Measurements from ENCODE around the gene YAP1.

Gene YAP1

GRCh38 chr11:102202972-102203371, 92.7 kb downstream of the YAP1 start:
- no peak for DNase-seq

- no peak for DNase-seq
These were observed 93.9 kb downstream of the YAP1 start for GRCh38 chr11:102204174-102204573.

DNA sequence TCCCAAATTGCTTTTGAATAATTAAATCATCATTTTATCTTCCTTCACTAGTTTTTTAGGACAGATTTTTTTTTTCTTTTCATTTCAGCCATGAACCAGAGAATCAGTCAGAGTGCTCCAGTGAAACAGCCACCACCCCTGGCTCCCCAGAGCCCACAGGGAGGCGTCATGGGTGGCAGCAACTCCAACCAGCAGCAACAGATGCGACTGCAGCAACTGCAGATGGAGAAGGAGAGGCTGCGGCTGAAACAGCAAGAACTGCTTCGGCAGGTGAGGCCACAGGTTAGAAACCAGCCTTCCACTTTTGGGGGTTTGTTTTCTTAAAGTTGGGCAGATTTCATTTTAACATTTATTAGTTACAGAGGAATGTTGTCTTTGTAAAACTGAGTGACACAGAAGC, 95.6 kb downstream of the YAP1 start:
- no peak for DNase-seq

DNA sequence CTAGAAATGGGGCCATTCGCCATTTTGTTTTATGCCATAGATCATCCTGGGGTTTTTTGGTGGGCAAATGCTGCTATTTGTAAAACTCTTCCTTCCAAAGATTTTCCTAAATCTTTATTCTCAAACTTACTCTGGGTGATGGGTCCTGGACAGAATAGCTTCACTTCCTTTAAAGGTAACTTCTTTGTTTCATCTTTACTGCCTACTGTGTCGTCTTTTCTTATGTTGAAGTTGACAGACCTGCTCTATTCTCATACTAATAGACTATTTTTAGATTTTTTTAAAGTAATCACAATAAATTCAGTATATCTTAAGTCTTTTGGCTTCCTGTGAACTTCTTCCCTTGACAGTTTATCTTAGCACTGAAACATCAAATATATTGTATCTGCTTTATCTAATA, 98.6 kb downstream of the YAP1 start:
- no peak for DNase-seq

DNA sequence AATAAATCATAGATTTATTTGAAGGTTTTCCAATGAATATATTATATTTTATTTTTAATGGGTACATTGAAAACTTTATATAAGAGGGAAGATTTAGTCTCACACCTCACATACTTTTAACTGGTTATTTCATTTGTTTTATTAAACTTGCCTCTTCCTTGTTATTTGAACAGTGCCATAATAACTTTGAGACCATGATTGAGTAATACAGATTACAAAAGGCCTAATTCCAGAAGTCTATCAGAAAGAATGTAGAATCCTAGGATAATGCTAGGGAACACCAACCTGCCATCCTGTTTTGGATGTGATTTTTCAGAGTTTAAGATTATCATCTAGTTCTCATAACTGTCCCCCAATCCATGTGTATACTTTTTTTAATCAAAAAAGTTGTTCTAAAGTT, 104.4 kb downstream of the YAP1 start:
- no peak for DNase-seq

GRCh38 chr11:102216433-102217075, 106.3 kb downstream of the YAP1 start:
- DNase-seq, result no peak

DNA sequence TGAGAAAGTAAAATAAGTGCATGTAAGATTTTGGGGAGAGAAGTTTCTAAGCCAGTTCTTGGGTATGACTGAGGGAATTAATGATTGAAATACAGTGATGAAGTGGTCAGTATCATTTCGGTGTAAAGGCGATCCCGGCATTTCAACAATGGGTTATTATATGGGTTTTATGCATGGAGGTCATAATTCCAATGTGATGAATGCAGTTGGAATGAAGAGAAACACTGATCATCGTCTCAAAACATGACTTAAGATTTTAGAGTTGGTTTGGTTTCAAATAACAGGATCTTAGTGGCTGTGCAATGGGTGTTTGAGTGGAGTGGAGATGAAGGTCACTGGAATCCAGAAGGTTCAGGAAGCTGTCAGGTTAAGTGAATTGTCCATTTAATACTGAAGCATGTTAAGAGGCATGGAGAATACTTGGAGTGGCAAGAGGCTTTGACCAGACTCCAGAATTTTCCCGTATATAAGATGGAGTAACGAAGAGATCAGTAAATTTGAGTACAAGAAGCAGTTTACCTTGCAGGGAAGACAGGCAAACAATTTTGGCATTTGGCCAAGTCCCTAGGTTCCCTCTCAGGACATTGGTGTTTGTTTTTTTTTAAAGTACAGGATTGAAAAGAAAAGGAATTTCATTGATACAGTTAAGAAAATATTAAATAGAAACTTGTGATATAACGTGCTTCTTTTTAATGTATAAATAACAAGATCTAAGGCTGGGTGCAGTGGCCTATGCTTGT, 110.7 kb downstream of the YAP1 start:
- DNase-seq, result no peak

GRCh38 chr11:102223859-102224258, 113.6 kb downstream of the YAP1 start:
- DNase-seq, result no peak

- no peak for DNase-seq
These were observed 115.7 kb downstream of the YAP1 start for GRCh38 chr11:102225689-102226568.

- no peak for DNase-seq
These were observed 116.6 kb downstream of the YAP1 start for GRCh38 chr11:102226702-102227490.

DNA sequence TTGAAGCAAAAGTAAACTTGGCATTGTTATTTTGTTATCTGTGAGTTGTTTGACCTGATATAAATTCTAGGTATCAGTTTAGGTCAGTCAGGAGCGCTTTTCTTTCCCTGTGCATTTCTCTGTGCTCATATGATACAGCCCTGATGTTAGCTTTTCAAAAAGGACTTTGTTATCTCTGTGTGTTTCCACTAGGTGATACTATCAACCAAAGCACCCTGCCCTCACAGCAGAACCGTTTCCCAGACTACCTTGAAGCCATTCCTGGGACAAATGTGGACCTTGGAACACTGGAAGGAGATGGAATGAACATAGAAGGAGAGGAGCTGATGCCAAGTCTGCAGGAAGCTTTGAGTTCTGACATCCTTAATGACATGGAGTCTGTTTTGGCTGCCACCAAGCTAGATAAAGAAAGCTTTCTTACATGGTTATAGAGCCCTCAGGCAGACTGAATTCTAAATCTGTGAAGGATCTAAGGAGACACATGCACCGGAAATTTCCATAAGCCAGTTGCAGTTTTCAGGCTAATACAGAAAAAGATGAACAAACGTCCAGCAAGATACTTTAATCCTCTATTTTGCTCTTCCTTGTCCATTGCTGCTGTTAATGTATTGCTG, 119.4 kb downstream of the YAP1 start:
- DNase-seq, result no peak

DNA sequence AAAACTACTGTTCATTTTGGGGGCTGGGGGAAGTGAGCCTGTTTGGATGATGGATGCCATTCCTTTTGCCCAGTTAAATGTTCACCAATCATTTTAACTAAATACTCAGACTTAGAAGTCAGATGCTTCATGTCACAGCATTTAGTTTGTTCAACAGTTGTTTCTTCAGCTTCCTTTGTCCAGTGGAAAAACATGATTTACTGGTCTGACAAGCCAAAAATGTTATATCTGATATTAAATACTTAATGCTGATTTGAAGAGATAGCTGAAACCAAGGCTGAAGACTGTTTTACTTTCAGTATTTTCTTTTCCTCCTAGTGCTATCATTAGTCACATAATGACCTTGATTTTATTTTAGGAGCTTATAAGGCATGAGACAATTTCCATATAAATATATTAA, 119.9 kb downstream of the YAP1 start:
- no peak for DNase-seq

DNA sequence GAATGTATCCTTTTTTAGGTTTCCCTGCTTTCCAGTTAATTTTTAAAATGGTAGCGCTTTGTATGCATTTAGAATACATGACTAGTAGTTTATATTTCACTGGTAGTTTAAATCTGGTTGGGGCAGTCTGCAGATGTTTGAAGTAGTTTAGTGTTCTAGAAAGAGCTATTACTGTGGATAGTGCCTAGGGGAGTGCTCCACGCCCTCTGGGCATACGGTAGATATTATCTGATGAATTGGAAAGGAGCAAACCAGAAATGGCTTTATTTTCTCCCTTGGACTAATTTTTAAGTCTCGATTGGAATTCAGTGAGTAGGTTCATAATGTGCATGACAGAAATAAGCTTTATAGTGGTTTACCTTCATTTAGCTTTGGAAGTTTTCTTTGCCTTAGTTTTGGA, 120.7 kb downstream of the YAP1 start:
- DNase-seq, result no peak

DNA sequence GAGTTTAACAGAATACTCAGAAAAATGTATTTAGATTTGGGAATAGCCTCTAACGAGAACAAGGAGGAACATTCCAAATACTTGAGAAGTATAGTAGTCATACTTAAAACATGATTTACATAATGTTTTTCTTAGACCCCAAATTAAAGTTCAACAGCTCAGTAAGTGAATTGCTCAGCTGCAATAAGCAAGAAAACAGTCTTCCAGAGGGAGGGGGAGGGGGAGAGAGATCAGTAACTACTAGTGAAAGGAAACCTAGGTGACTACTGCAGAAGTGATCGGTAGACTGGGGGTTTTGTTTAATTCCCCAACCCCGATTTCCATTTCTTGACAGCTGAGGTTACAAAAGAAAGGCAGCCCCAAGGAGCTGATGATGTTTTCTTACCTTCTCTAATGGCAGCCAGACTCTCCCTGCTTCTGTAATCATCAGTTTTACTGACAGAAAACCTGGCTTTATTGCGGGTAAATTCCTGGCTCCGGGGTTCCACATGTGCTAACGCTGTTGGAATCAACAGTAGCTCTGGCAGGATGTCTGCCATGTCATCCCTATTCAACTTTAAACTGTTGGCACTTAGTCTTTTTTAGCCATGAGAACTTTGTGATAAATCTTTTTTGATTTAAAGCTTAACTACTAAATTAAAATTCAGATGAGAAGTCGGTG, 124.7 kb downstream of the YAP1 start:
- no peak for DNase-seq

DNA sequence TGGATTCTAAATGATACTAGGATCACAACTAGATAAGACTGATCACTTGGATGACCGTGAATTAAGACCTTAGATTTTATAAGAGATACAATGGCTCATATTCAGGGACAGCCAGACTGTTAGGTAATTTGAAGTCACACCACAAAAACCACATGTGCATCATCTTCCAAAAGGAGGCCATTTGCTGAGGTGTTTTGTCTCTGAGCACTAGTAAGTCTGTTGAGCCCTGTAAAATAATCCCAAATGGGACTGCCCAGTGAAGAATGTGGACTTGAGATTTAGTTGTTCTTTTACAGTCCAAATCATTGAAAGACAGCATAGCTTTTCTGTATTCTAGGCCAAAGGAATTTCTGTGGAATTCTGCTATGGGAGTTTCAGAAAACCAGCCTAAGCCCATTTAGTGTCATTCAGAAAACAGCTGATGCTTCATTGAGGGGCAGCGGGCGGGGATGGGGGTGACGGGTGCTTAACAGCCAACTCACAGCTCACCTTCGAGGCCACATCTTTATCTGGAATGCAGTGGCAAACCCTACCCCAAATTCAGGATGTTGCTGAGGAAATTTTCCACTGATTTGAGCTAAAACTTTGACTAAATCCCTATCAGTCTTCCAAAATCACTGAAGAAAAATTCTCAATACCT, 127.0 kb downstream of the YAP1 start:
- DNase-seq, result no peak

DNA sequence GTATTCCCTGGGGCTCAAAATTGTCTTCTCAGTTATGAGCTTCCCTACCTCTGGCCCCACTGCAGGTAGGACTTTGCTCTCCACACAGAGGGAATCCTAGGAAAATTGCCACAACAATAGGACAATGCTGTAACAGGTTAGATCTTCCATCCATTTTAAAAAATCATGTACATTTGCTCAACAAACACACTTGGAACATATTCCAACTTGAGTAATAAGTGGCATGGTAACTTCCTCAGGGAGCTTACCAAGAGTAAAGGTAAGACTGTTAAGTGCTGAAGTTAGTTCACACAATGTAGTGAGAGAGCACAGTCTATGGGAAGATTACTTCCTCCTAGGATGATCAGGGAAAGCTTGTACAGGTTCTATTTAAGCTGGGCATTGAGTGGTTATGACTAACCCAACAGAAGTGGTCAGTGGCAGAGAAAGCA, 128.2 kb downstream of the YAP1 start:
- no peak for DNase-seq

GRCh38 chr11:102239448-102239847, 129.2 kb downstream of the YAP1 start:
- DNase-seq, result no peak

DNA sequence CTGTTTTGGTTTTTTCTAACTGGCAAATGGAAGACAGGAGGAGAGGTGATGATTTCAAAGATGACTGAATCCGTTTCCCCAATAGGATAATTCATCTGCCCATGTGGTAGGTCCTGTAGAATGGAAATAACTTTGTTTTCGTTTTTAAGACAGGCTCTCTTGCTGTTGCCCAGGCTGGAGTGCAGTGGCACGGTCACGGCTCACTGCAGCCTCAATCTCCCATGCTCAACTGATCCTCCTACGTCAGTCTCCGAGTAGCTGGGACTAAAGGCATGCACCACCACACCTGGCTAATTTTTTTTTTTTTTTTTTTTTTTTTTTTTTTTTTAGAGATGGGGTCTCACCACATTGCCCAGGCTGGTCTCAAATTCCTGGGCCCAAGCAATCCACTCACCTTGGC, 129.7 kb downstream of the YAP1 start:
- DNase-seq, result no peak

DNA sequence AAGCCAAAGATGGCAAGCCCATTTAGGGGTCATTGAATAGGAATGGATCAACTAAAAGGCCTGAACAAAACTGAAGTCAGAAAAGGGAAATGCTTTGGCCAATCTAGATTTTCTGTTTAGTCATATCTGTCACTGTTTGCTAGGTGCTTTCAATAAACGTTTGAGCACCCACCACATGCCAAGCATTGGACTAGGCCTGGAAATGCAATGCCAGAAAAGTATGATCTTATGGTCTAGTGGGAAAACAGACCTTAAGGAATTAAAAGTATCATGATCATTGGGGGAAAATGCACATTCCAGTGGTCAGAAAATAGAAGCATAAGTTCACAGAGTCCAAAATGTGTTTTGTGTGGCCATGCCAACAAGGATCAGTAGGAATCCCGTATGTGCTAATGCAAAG, 130.3 kb downstream of the YAP1 start:
- no peak for DNase-seq

- no peak for DNase-seq
These were observed 130.8 kb downstream of the YAP1 start for GRCh38 chr11:102241026-102241425.

- DNase-seq, result no peak
These were observed 133.2 kb downstream of the YAP1 start for GRCh38 chr11:102243399-102243884.

All from stimulated activated naive CD4-positive, alpha-beta T cell (primary cell).